Occipital lobe (tissue), 2 donors: ENCODE measurements around the gene NFIB. TPM values are rescaled to one million over a fixed set of nuclear protein-coding genes. Genes with fewer than 3 reads are reported as not detected.

Experiments
- DNase-seq: peaks from one replicate; lab custom pipeline; 2025; lab: John Stamatoyannopoulos, UW
- total RNA-seq: library from RNA; depleted of rRNA; stranded (reverse); fragments of >200 nt; gene quantifications from one replicate; pipeline ENCODE4 v1.2.3, GENCODE V29; 2014

Gene NFIB
- 159 TPM for total RNA-seq

- DNase-seq: no peak
Measured at GRCh38 chr9:14313951-14314423, at the start of gene NFIB. Gene NFIB (minus strand): TSS chr9:14314141. CDS start chr9:14313511, 630 bp downstream.

- DNase-seq: no peak
Measured at GRCh38 chr9:14362175-14362574, 48.2 kb upstream of the NFIB start.

- no peak for DNase-seq
Measured at GRCh38 chr9:14361074-14361473, 47.1 kb upstream of the NFIB start.

- DNase-seq: no peak
Measured at GRCh38 chr9:14358523-14358922, 44.6 kb upstream of the NFIB start.

DNA sequence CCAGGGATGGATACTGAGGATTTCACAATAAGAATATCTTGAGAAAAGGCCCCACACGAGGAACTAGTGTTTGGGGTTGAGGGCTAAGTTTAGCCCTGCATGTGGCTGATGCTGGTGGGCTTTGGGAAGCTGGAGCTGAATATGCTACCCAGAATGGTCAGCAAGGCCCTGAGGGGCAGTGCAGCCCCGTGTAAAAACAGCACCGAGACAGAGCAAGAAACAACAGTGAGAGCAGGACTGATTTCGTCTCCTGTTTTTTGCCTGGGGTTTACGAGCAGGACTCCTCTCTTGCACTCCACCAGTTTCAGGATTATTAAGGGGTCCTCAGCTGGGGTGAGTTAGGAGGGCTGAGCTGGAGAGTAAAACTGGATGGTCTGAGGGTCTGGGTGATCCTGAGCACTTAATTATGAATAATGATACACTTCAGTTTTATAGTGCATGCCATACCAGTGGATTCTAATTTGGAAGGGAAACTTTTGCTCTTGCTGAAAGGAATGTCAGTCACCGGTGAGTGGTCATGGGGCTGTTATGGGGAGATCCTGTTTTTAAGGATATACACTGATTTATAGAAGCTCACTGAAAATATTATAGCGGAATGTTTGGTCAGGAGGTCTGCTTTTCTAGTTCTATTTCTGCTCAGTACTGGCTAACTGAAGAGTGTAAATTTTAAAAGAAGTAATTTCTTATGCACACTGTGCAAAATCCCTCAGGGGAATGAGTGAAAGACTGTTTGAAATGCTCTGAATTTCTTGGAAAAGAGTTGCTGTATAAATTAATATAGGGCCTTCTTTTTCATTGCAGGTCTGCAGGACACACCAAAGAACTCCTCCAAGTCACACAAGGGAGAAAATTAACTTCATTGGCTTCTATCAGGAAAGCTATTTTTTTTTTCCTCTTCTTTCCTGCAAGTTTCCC is 42.7 kb upstream of the NFIB start:
- DNase-seq: no peak

DNA sequence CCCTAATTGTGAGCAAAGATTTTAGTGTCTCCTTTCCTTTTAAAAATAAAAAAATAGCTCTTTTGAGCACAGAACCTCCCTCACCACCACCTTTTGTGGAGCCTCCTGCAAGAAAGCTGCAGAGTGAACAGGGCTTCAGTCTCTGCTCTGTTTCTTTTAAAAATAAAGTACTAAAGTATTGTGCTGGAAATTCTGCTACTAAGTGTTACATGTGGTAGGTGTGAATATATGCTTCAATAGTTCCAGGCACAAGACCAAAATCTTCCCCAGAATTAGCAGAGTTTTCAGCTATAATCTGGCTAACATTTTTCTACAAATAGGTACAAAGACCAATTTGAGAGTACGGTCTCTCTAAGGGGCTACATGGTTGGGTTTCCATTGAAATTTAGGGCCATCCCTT is 40.3 kb upstream of the NFIB start:
- DNase-seq: no peak

GRCh38 chr9:14353222-14354056 is 39.5 kb upstream of the NFIB start:
- peak; percentile 78 for DNase-seq

DNA sequence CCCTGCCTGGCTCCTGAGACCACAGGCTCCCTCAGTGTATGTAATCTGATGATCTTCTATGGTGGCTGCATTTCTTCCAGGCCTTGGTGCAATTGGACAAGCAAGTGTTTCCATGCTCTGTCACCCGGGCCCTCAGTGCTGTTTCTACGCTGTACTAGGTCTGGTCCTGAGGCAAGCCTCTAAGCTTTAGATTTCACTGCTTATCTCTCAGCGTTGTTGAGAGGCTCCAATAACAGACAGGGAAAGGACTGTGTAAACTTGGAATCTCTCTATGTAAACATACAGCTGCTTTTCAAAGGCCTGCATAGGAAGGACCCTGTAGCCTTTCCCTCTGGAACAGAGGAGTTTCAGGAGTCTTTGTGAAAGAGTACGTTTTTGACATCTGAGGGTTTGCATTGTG is 38.6 kb upstream of the NFIB start:
- no peak for DNase-seq

GRCh38 chr9:14351221-14351836 is 37.4 kb upstream of the NFIB start:
- no peak for DNase-seq

- no peak for DNase-seq
Measured at GRCh38 chr9:14350754-14351153, 36.8 kb upstream of the NFIB start.

DNA sequence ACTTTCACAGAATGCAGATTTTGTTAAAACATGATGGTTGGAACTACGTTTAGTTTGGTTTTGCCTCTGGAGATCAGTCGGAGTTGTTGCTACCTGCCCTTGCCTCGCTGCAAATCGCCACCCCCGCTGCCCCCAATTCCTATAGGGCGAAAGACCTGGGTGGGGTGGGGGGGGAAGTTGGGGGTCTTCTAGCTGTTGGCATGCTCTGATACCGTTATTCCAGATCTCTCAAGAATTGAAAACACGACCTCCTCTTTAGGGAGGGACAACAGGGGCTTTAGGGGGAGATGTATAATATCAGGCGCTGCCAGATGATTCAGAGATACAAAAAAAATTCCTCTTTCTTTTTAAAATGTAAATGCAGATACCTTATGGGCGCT is 36.4 kb upstream of the NFIB start:
- no peak for DNase-seq

GRCh38 chr9:14349447-14350348 is 35.8 kb upstream of the NFIB start:
- no peak for DNase-seq

- no peak for DNase-seq
Measured at GRCh38 chr9:14349146-14349446, 35.2 kb upstream of the NFIB start.

- DNase-seq: no peak
Measured at GRCh38 chr9:14348373-14349145, 34.6 kb upstream of the NFIB start.

GRCh38 chr9:14348123-14348372 is 34.1 kb upstream of the NFIB start:
- DNase-seq: no peak

GRCh38 chr9:14347406-14348122 is 33.6 kb upstream of the NFIB start:
- no peak for DNase-seq

DNA sequence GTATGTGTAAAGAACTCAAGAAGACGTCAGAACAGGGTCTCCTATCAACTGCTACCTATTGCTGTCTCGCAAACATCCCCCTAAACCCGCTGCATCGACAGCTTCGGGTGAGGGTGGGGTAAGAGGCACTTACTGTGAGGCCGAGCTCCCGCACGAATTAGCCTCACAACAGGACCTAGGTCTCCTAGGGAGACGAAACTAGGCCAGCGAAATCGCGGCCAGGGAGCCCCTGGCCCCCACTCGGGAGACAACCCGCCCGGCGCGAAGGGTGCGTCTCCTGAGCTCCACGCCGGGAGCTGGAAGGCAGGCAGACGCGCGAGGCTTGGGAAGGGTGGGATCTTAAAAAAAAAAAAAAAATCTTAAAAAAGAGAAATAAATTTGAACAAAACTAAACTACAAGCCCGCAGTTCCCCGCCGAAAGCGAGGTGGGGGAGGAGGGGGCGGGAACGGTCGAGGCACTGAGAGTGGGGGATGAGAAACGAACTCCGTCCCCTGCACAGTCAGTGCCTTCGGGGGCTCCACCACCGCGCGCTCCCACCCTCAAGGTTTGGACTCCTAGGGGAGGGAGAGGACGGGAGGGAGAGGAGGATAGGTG is 33.0 kb upstream of the NFIB start:
- no peak for DNase-seq

GRCh38 chr9:14346231-14346791 is 32.4 kb upstream of the NFIB start:
- DNase-seq: no peak
